Activated T-helper 17 cell treated with anti-CD3 and anti-CD28 coated beads, Interleukin-2, amount 50 U/mL, for 72 hours (primary cell): Measurements from ENCODE around the gene PHF12. TPM values are rescaled to one million over a fixed set of nuclear protein-coding genes. Genes with fewer than 3 reads are reported as not detected.
A peak's percentile ranks its signal among the peaks of the same experiment; 100 is the strongest.

ENCODE experiments used
- ATAC-seq: fragments of 150-1000 bp; cut with Tn5 transposase; replicated peaks from 2 replicates; pipeline ENCODE4 v1.10.0; 2021; ENCODE audit warnings: mild to moderate bottlenecking, moderate library complexity
- H3K27ac Mint-ChIP-seq: one replicate; pipeline ENCODE4 v1.8.0; 2022; ENCODE audit warnings: mixed read lengths
- H3K27me3 Mint-ChIP-seq: one replicate; pipeline ENCODE4 v1.8.0; 2022; ENCODE audit warnings: mixed read lengths
- H3K36me3 Mint-ChIP-seq: one replicate; pipeline ENCODE4 v1.8.0; 2022; ENCODE audit warnings: low read depth, mild to moderate bottlenecking, mixed read lengths
- H3K4me1 Mint-ChIP-seq: one replicate; pipeline ENCODE4 v1.8.0; 2022; ENCODE audit warnings: mixed read lengths
- H3K4me3 Mint-ChIP-seq: one replicate; pipeline ENCODE4 v1.8.0; 2022; ENCODE audit warnings: mild to moderate bottlenecking, mixed read lengths
- H3K9me3 Mint-ChIP-seq: one replicate; pipeline ENCODE4 v1.8.0; 2022; ENCODE audit warnings: mixed read lengths
- total RNA-seq, 2 donors: library from RNA; stranded (reverse); gene quantifications; one replicate each; pipeline ENCODE4 v1.2.3, GENCODE V29; 2022

Gene PHF12
- total RNA-seq, 2 donors from 2014 or later = 56.9 to 60.2 TPM

DNA sequence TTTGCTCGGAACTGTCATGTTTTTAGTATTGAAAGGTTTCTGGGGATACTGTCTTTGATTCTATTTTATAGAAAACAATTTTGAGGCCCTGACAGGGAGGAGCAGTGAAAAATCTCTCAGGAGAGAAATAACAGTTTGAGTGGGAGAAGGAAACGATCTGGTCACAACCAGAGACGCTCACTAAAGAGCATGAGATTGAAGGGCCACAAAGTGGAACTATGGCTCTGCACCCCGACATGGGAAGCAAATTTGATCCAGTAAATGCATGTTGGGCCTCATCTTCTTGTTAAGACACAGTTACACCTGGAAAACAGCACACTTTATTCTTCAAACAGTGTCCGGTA lies 96.0 kb downstream of the PHF12 start:
- no peak for ATAC-seq
- Mint-ChIP-seq H3K36me3 (peaks cover 43% of the 10 kb centered on the region), H3K4me1 (peaks cover 7% of the 10 kb centered on the region), H3K27me3 (no peaks in the 10 kb centered on the region), H3K27ac (peak overlapping the region; percentile 90), H3K4me3 (peak overlapping the region; percentile 87), H3K9me3 (no peaks in the 10 kb centered on the region)

Other genes starting within 250 kb of the PHF12 start
- 10 to 100 TPM in 1 of 2 donors, 1 to 10 TPM in 1; 4.4 to 12.4 TPM for gene PROCA1, start 239.6 kb downstream of the PHF12 start, total RNA-seq
- gene RAB34, start 233.7 kb downstream of the PHF12 start, total RNA-seq = 10 to 100 TPM in 1 of 2 donors, 1 to 10 TPM in 1; 4.1 to 22.4 TPM
- 1,000 to 10,000 TPM; 2,238 to 2,546 TPM for gene RPL23A, start 231.5 kb downstream of the PHF12 start, total RNA-seq
- 10 to 100 TPM in 1 of 2 donors, 1 to 10 TPM in 1; 4.8 to 13.4 TPM for gene TLCD1, start 225.3 kb downstream of the PHF12 start, total RNA-seq
- gene NEK8, start 222.7 kb downstream of the PHF12 start, total RNA-seq = 1 to 10 TPM; 4.9 to 9.2 TPM
- 100 to 1,000 TPM in 1 of 2 donors, 10 to 100 TPM in 1; 78.4 to 181 TPM for gene TRAF4, start 207.5 kb downstream of the PHF12 start, total RNA-seq
- gene FAM222B, start 108.7 kb downstream of the PHF12 start, total RNA-seq = 10 to 100 TPM; 18.7 to 25.1 TPM
- gene ERAL1, start 96.5 kb downstream of the PHF12 start, total RNA-seq = 10 to 100 TPM; 38.2 to 60.2 TPM
- 100 to 1,000 TPM in 1 of 2 donors, 10 to 100 TPM in 1; 85.8 to 113 TPM for gene FLOT2, start 53.8 kb downstream of the PHF12 start, total RNA-seq
- gene DHRS13, start 48.4 kb downstream of the PHF12 start, total RNA-seq = 10 to 100 TPM; 24.9 to 82.1 TPM
- not detected for gene SEZ6, start 54.5 kb upstream of the PHF12 start, total RNA-seq
- gene PIPOX, start 91.6 kb upstream of the PHF12 start, total RNA-seq = 1 to 10 TPM; 2.0 to 5.6 TPM
- gene MYO18A, start 228.9 kb upstream of the PHF12 start, total RNA-seq = 10 to 100 TPM; 90.6 to 95.9 TPM